ENCODE measurements around the gene CES2.
A peak's percentile ranks its signal among the peaks of the same experiment; 100 is the strongest.

The CES2 gene

GRCh38 chr16:66910175-66910940, 25.0 kb upstream of the CES2 start:
- peak; percentile 13; the same call in 2 of the 3 replicates for ATAC-seq
- TF ChIP-seq ZC3H10 (CRISPR knock-in tag; IDR thresholded peaks at IDR 0.05) (no peak), ZNF565 (CRISPR knock-in tag; conservative IDR thresholded peaks at IDR 0.05; ENCODE audit: low read depth) (no peak), CSRNP3 (CRISPR knock-in tag; IDR thresholded peaks at IDR 0.05) (no peak), PPARA (CRISPR knock-in tag; IDR thresholded peaks at IDR 0.05; ENCODE audit: borderline replicate concordance) (no peak), TOX (CRISPR knock-in tag; IDR thresholded peaks at IDR 0.05; ENCODE audit: borderline replicate concordance) (no peak), CREB5 (CRISPR knock-in tag; IDR thresholded peaks at IDR 0.05; ENCODE audit: low read depth) (no peak), ZNF70 (CRISPR knock-in tag; IDR thresholded peaks at IDR 0.05) (no peak), ISL1 (CRISPR knock-in tag; IDR thresholded peaks at IDR 0.05) (no peak), ARNTL (CRISPR knock-in tag; IDR thresholded peaks at IDR 0.05; ENCODE audit: borderline replicate concordance, low read depth) (no peak), PATZ1 (CRISPR knock-in tag; IDR thresholded peaks at IDR 0.05; ENCODE audit: borderline replicate concordance) (no peak), TCF4 (CRISPR knock-in tag; IDR thresholded peaks at IDR 0.05; ENCODE audit: borderline replicate concordance) (no peak), POU6F1 (CRISPR knock-in tag; IDR thresholded peaks at IDR 0.05; ENCODE audit: borderline replicate concordance, low read depth) (no peak), CSDC2 (CRISPR knock-in tag; IDR thresholded peaks at IDR 0.05) (no peak), BACH2 (CRISPR knock-in tag; IDR thresholded peaks at IDR 0.05; ENCODE audit: borderline replicate concordance) (no peak), OSR1 (CRISPR knock-in tag; IDR thresholded peaks at IDR 0.05) (no peak)

GRCh38 chr16:66911112-66911511, 24.2 kb upstream of the CES2 start:
- no peak for TF ChIP-seq ZC3H10 (CRISPR knock-in tag; IDR thresholded peaks at IDR 0.05)
- TF ChIP-seq ZFP3 (CRISPR knock-in tag; IDR thresholded peaks at IDR 0.05) = no peak
- no peak for TF ChIP-seq TSHZ2 (CRISPR knock-in tag; IDR thresholded peaks at IDR 0.05)
- TF ChIP-seq OSR1 (CRISPR knock-in tag; IDR thresholded peaks at IDR 0.05) = no peak
- TF ChIP-seq ESRRG (CRISPR knock-in tag; IDR thresholded peaks at IDR 0.05) = no peak
- no peak for TF ChIP-seq CSDC2 (CRISPR knock-in tag; IDR thresholded peaks at IDR 0.05)
- no peak for ATAC-seq

GRCh38 chr16:66911801-66912200, 23.5 kb upstream of the CES2 start:
- TF ChIP-seq OSR1 (CRISPR knock-in tag; IDR thresholded peaks at IDR 0.05) (no peak), SNAI2 (CRISPR knock-in tag; IDR thresholded peaks at IDR 0.05) (no peak), ZNF8 (CRISPR knock-in tag; IDR thresholded peaks at IDR 0.05) (no peak)
- ATAC-seq = no peak

Data from SK-N-SH treated with all-trans-retinoic acid at 6 μM for 48 hours (cell line).